Testis (tissue), 3 donors: Measurements from ENCODE around the gene WDR18. TPM values are rescaled to one million over a fixed set of nuclear protein-coding genes. Genes with fewer than 3 reads are reported as not detected.
"Not testable (repeated sequence)": the region's sequence is repeated elsewhere in the genome, so short reads cannot be mapped to it uniquely, and the experiment has no call there.

Source experiments
- DNase-seq: peaks from one replicate; pipeline ENCODE4 v3.0.0-alpha.2; 2019
- H3K27ac ChIP-seq, 2 donors: fragments of 200-600 bp; sonication (generic); one replicate each; pipeline ENCODE4 v1.5.1; 2019
- H3K27me3 ChIP-seq: fragments of 200-600 bp; sonication (generic); one replicate; pipeline ENCODE4 v1.5.1; 2019
- H3K36me3 ChIP-seq: fragments of 200-600 bp; sonication (generic); one replicate; pipeline ENCODE4 v1.5.1; 2017; ENCODE audit warnings: low read depth; ENCODE audit errors: missing control alignments
- H3K4me1 ChIP-seq: fragments of 200-600 bp; sonication (generic); one replicate; pipeline ENCODE4 v1.5.1; 2019
- H3K4me3 ChIP-seq, 2 donors: fragments of 200-600 bp; sonication (generic); one replicate each; pipeline ENCODE4 v1.5.1; 2017 to 2019
- H3K9me3 ChIP-seq: fragments of 200-600 bp; sonication (generic); one replicate; pipeline ENCODE4 v1.5.1; 2017
- POLR2A ChIP-seq: fragments of 450-650 bp; IDR thresholded peaks from one replicate; pipeline ENCODE4 v1.6.1; 2017; ENCODE audit warnings: antibody characterized with exemption, mild to moderate bottlenecking, moderate library complexity
- WGBS, 2 donors: methylation state at CpG; one replicate each; pipeline ENCODE4 v1.1.5; 2018; 5-methylcytosine and 5-hydroxymethylcytosine counted together
- intact Hi-C: fragments of 100-400 bp; cut with DNase I; formaldehyde crosslinking; loops from one replicate; pipeline ENCODE4 v1.15.1; 2023; ENCODE audit warnings: low total_unique reads
- polyA plus RNA-seq: library from polyadenylated mRNA; stranded (reverse); fragments of 350-450 nt; fragmentation: Illumina TruSeq; extraction: RNeasy Lipid Tissue Mini Kit (QIAGEN cat#74804); gene quantifications from one replicate; pipeline ENCODE4 v1.2.3, GENCODE V29; 2014; ENCODE audit warnings: low read depth, low replicate concordance; ENCODE audit not compliant: insufficient read depth
- total RNA-seq, 2 donors: library from RNA; depleted of rRNA; stranded (reverse); fragments of >200 nt; gene quantifications; one replicate each; pipeline ENCODE4 v1.2.3, GENCODE V29; 2016
- TF ChIP-seq, protein P1 (sequence below), 3 experiments: fragments of 450-650 bp in 2 of 3; fragments of 200-600 bp in 1 of 3; sonication (generic) in 1 of 3; IDR thresholded peaks; one replicate each; pipeline ENCODE4 v1.5.1; 2016 to 2019; ENCODE audit warnings: antibody characterized with exemption in 3 of 3, mild to moderate bottlenecking in 2 of 3, moderate library complexity in 1 of 3

WDR18 gene
- total and polyA plus RNA-seq, 3 donors from 2014 or later = 38.7 to 108 (median 70.9) TPM

DNA sequence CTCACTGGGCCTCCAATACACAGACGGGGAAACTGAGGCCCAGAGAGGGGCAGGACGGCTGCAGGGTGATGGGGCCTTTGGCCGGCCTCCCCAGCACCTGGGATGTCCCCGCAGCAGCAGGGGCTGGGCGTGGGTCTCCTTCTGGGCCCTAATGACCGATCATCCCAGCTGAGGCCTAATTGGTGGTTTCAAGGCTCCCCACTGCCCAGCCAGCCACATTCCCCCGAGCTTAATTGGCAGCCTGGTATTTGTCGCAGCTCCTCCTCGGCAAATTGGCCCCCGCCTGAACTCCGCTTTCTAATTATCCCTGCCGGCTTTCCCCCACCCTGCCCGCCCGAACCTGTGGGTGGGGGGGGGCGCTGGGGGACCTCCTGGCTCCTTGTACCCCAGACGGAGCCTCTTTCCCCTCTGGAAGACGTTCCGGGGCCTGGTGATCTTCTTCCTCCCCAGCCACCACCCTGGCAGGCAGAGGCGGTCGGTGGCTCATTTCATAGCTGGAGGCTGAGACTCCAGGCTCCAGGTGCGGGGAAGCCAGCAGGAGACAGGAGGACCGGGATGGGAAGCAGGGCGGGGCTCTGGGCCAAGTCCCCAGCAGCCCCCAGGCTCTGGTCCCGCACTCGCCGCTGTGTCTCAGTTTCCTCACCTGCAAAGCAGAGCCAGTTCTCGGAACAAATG lies 27.2 kb upstream of the WDR18 start:
- intact Hi-C loops = no loop called here
- Histone ChIP-seq H3K27ac (no peak overlapping the region), H3K4me3 (no peak overlapping the region), H3K9me3 (no peaks in the 10 kb centered on the region), H3K36me3 (no peaks in the 10 kb centered on the region), H3K27me3 (no peaks in the 10 kb centered on the region), H3K4me1 (no peaks in the 10 kb centered on the region)
- DNase-seq = no peak
- TF ChIP-seq, protein P1, sequence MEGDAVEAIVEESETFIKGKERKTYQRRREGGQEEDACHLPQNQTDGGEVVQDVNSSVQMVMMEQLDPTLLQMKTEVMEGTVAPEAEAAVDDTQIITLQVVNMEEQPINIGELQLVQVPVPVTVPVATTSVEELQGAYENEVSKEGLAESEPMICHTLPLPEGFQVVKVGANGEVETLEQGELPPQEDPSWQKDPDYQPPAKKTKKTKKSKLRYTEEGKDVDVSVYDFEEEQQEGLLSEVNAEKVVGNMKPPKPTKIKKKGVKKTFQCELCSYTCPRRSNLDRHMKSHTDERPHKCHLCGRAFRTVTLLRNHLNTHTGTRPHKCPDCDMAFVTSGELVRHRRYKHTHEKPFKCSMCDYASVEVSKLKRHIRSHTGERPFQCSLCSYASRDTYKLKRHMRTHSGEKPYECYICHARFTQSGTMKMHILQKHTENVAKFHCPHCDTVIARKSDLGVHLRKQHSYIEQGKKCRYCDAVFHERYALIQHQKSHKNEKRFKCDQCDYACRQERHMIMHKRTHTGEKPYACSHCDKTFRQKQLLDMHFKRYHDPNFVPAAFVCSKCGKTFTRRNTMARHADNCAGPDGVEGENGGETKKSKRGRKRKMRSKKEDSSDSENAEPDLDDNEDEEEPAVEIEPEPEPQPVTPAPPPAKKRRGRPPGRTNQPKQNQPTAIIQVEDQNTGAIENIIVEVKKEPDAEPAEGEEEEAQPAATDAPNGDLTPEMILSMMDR (IDR thresholded peaks at IDR 0.05) = no peak
- no peak for TF ChIP-seq POLR2A
- WGBS, 2 donors = 82% methylated on average over 24 to 27 of the region's 27 CpGs

DNA sequence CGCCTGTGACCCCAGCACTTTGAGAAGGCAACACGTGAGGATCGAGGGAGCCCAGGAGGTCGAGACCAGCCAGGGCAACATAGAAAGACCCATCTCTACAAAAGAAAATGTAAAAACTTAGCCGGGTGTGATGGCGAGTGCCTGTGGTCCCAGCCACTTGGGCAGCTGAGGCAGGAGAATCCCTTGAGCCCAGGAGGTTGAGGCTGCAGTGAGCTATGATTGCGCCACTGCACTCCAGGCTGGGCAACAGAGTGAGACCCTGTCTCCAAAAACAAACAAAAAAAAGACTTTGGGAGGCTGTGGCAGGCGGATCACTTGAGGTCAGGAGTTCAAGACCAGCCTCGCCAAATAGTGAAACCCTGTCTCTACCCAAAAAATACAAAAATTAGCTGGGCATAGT lies 26.6 kb upstream of the WDR18 start:
- 89 to 90% methylated on average over 9 of the region's 9 CpGs for WGBS, 2 donors
- H3K27ac ChIP-seq, DNase-seq, H3K9me3 ChIP-seq, H3K4me3 ChIP-seq, H3K4me1 ChIP-seq, H3K27me3 ChIP-seq, intact Hi-C loops, H3K36me3 ChIP-seq: not testable (repeated sequence)

DNA sequence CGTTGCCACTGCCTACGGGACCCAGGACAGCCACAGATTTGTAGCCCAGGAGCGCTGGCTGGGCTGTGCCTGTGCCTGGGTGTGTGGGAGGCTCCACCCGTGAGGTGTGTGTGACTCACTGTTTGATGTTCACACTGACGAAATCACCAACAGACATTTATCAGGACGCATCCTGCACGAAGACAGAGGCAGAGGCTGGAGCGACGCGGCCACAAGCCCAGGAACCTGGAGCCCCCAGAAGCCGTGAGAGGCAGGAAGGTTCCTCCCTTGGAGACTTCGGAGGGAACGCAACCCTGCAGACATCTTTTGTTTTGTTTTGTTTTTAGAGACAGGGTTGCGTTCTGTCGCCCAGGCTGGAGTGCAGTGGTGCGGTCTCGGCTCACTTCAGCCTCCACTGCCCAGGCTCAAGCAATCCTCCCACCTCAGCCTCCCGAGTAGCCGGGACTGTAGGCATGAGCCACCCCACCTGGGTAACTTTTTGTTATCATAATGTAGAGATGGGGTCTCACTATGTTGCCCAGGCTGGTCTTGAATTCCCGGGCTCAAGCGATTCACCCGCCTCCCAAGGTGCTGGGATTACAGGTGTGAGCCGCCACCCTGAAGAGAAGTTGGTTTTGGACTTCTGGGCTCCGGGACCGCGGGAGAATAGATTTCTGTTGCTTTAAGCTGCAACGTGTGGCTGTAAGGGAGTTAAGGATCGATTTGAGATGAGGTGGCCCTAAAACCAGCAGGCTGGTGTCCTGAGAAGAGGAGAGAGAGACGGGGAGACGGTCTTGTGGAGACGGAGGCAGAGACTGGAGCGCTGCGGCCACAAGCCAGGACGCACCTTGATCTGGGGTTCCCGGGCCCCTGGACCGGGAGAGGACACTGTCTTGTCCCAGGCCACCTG lies 24.9 kb upstream of the WDR18 start:
- Histone ChIP-seq H3K27me3 (no peaks in the 10 kb centered on the region), H3K4me3 (no peak overlapping the region), H3K4me1 (no peaks in the 10 kb centered on the region), H3K27ac (no peak overlapping the region), H3K36me3 (no peaks in the 10 kb centered on the region), H3K9me3 (no peaks in the 10 kb centered on the region)
- TF ChIP-seq, protein P1 (IDR thresholded peaks at IDR 0.05) = no peak
- TF ChIP-seq POLR2A = no peak
- intact Hi-C loops = no loop called here
- WGBS, 2 donors = 84 to 91% methylated on average over 34 to 36 of the region's 36 CpGs
- no peak for DNase-seq

DNA sequence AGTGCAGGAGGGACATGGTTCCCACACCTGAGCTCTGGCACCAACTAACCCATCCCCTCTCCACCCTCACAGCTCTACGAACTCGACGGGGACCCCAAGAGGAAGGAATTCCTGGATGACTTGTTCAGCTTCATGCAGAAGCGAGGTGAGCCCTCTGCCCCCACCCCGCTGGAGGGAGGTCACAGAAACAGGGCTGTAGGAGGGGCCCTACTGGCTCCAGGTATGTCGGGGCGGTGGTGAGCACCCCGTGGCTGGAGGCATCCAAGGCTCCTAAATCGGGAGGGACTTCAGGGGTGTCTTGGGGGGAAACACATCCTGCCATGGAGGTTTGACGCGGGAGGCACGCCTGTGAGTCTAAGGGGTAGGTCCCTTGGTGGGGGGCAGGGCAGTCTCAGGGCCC lies 24.1 kb upstream of the WDR18 start:
- no peak for DNase-seq
- Histone ChIP-seq H3K4me1 (no peaks in the 10 kb centered on the region), H3K9me3 (no peaks in the 10 kb centered on the region), H3K4me3 (no peak overlapping the region), H3K36me3 (no peaks in the 10 kb centered on the region), H3K27ac (no peak overlapping the region), H3K27me3 (no peaks in the 10 kb centered on the region)
- 62 to 67% methylated on average over 12 of the region's 12 CpGs for WGBS, 2 donors
- TF ChIP-seq, protein P1 (IDR thresholded peaks at IDR 0.05) = no peak
- TF ChIP-seq POLR2A = no peak
- intact Hi-C loops = no loop called here

DNA sequence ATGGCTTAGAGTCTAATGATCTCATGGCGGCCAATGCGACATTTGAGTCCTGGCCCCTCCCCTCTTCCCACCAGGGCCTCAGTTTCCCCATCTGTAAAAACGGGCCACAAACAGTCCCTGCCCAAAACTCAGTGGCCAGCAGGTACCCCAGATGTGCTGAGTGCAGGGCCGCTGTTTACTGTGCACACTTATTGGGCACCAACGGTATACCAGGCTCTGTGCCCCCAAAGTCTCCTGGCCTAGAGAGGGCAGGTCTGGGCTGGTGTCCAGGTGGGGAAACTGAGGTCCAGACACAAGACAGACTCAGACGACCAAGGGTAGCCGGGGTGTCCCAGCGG lies 23.6 kb upstream of the WDR18 start:
- Histone ChIP-seq H3K27ac (no peak overlapping the region), H3K27me3 (no peaks in the 10 kb centered on the region), H3K36me3 (no peaks in the 10 kb centered on the region), H3K9me3 (no peaks in the 10 kb centered on the region), H3K4me3 (no peak overlapping the region), H3K4me1 (no peaks in the 10 kb centered on the region)
- intact Hi-C loops = no loop called here
- WGBS, 2 donors = 83 to 91% methylated on average over 3 to 8 of the region's 8 CpGs
- TF ChIP-seq POLR2A = no peak
- TF ChIP-seq, protein P1 (IDR thresholded peaks at IDR 0.05) = no peak
- no peak for DNase-seq
